OCI-LY1 (cell line): Measurements from ENCODE around the gene NKX2-1.

Experiments used
- H2AFZ ChIP-seq: fragments of 200-600 bp; sonication (generic), shearing (Covaris generic); 2 replicates; pipeline ENCODE4 v1.6.0; 2014; ENCODE audit warnings: antibody characterized with exemption, mild to moderate bottlenecking, low read length
- H3F3A ChIP-seq: fragments of 200-600 bp; sonication (generic), shearing (Covaris generic); 2 replicates; pipeline ENCODE4 v1.6.0; 2014; ENCODE audit warnings: mild to moderate bottlenecking, antibody characterized with exemption, low read length, moderate library complexity; ENCODE audit not compliant: insufficient read depth
- H3K27ac ChIP-seq: fragments of 200-600 bp; sonication (generic); 2 replicates; pipeline ENCODE4 v1.5.1; 2014; ENCODE audit warnings: low read length, mixed run types, mild to moderate bottlenecking, low read depth; ENCODE audit not compliant: poor library complexity, severe bottlenecking
- H3K27me3 ChIP-seq: fragments of 200-600 bp; sonication (generic); 2 replicates; pipeline ENCODE4 v1.6.0; 2014; ENCODE audit warnings: antibody characterized with exemption, mild to moderate bottlenecking, low read length, moderate library complexity; ENCODE audit not compliant: insufficient read depth
- H3K36me3 ChIP-seq: fragments of 200-600 bp; sonication (generic); 2 replicates; pipeline ENCODE4 v1.6.1; 2014; ENCODE audit warnings: mild to moderate bottlenecking, antibody characterized with exemption, low read length, moderate library complexity, mixed read lengths; ENCODE audit not compliant: insufficient read depth
- H3K4me1 ChIP-seq: fragments of 200-600 bp; sonication (generic); 2 replicates; pipeline ENCODE4 v1.5.1; 2014; ENCODE audit warnings: mild to moderate bottlenecking, low read length, moderate library complexity; ENCODE audit not compliant: insufficient read depth, severe bottlenecking
- H3K4me2 ChIP-seq: fragments of 200-600 bp; sonication (generic), shearing (Covaris generic); 2 replicates; pipeline ENCODE4 v1.6.1; 2014; ENCODE audit warnings: low read length
- H3K4me3 ChIP-seq: fragments of 200-600 bp; sonication (generic); 2 replicates; pipeline ENCODE4 v1.5.1; 2014; ENCODE audit warnings: low read length, low read depth, mild to moderate bottlenecking, mixed read lengths; ENCODE audit not compliant: poor library complexity, severe bottlenecking
- H3K79me2 ChIP-seq: fragments of 200-600 bp; shearing (Covaris generic); 2 replicates; pipeline ENCODE4 v1.6.1; 2016; ENCODE audit warnings: mixed run types, low read length, mixed read lengths; ENCODE audit not compliant: insufficient read depth
- H3K9ac ChIP-seq: fragments of 200-600 bp; sonication (generic), shearing (Covaris generic); 2 replicates; pipeline ENCODE4 v1.6.1; 2014; ENCODE audit warnings: mild to moderate bottlenecking, low read length, mixed read lengths
- H3K9me2 ChIP-seq: fragments of 200-600 bp; sonication (generic), shearing (Covaris generic); 2 replicates; pipeline ENCODE4 v1.6.1; 2014; ENCODE audit warnings: low read depth, mild to moderate bottlenecking, low read length, mixed read lengths
- H3K9me3 ChIP-seq: fragments of 200-600 bp; shearing (Covaris generic); 2 replicates; pipeline ENCODE4 v1.6.1; 2014; ENCODE audit warnings: low read length, mixed read lengths
- H4K20me1 ChIP-seq: fragments of 200-600 bp; sonication (generic), shearing (Covaris generic); 2 replicates; pipeline ENCODE4 v1.6.0; 2016; ENCODE audit warnings: mild to moderate bottlenecking, low read length; ENCODE audit not compliant: insufficient read depth
- CTCF ChIP-seq: fragments of 200-600 bp; sonication (generic), shearing (Covaris generic); IDR thresholded peaks from 2 replicates; pipeline ENCODE4 v1.5.1; 2017; ENCODE audit warnings: mild to moderate bottlenecking, antibody characterized with exemption, low read length, moderate library complexity, mixed read lengths
- EZH2 ChIP-seq: fragments of 200-600 bp; sonication (generic), shearing (Covaris generic); IDR thresholded peaks from 2 replicates; pipeline ENCODE4 v1.8.0; 2017; ENCODE audit warnings: borderline replicate concordance, mixed run types, mild to moderate bottlenecking, antibody characterized with exemption, low read length, moderate library complexity, mixed read lengths

Gene NKX2-1

GRCh38 chr14:36529062-36529461, 9.0 kb upstream of the NKX2-1 start:
- H3K4me2 ChIP-seq, result no peak overlapping the region
- H3K27me3 ChIP-seq, result no peaks in the 10 kb centered on the region
- no peak overlapping the region for H2AFZ ChIP-seq
- TF ChIP-seq CTCF (no peak), EZH2 (no peak)
- H3K36me3 ChIP-seq, result no peaks in the 10 kb centered on the region
- no peaks in the 10 kb centered on the region for H4K20me1 ChIP-seq
- H3K9me3 ChIP-seq, result no peaks in the 10 kb centered on the region
- no peaks in the 10 kb centered on the region for H3F3A ChIP-seq
- no peak overlapping the region for H3K4me3 ChIP-seq
- H3K4me1 ChIP-seq, result no peaks in the 10 kb centered on the region
- no peaks in the 10 kb centered on the region for H3K9me2 ChIP-seq
- H3K9ac ChIP-seq, result no peak overlapping the region
- no peaks in the 10 kb centered on the region for H3K79me2 ChIP-seq
- no peak overlapping the region for H3K27ac ChIP-seq

- no peaks in the 10 kb centered on the region for H3F3A ChIP-seq
- no peak overlapping the region for H2AFZ ChIP-seq
- H4K20me1 ChIP-seq, result no peaks in the 10 kb centered on the region
- H3K27me3 ChIP-seq, result no peaks in the 10 kb centered on the region
- H3K9ac ChIP-seq, result no peak overlapping the region
- no peak overlapping the region for H3K4me3 ChIP-seq
- H3K4me2 ChIP-seq, result no peak overlapping the region
- H3K79me2 ChIP-seq, result no peaks in the 10 kb centered on the region
- no peaks in the 10 kb centered on the region for H3K9me2 ChIP-seq
- no peak overlapping the region for H3K27ac ChIP-seq
- H3K9me3 ChIP-seq, result no peaks in the 10 kb centered on the region
- H3K36me3 ChIP-seq, result no peaks in the 10 kb centered on the region
- no peaks in the 10 kb centered on the region for H3K4me1 ChIP-seq
- TF ChIP-seq CTCF, result no peak
- no peak for TF ChIP-seq EZH2
Observed at GRCh38 chr14:36525746-36526099, 5.7 kb upstream of the NKX2-1 start.

DNA sequence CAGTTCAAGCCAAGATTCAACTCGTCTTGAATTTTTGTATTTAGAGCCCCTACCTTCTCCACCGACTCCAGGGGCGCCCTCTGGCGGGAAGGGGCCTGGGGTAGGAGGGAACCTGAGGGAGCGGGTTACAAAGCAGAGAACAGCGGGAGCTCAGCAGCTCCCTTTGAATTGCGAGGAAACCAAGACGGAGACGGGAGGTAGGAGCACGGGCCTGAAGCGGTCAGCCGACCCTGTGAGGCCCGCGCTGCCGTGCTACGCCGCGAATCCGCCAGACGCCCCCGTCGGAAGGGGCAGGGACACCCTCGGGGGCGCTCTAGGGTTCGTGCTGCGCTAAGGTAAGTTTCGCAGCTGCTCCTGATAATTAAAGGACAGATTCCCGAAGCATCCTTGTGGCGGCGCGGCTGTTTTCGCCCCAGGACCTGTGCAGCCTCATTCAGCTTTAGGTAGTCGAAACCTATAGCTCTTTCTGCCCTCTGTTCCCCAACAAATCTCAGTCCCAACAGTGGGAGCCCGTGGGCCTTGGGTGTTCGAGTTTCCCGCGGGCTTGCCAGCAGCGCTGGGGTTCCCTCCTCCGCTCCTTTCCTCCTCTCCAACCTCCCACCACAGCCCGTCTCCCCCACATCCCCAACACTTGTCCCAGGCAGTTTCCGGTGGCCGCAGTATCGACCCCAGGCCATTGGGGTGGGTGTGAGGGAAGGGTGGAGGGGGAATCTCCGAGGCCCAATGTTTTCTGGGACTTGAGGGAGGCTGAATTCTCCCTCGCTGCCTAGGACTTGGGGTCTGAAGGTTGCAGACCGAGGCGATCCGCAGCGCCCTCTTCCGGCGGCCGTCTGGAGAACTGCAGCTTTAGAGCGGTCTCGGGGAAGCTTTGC, 5.1 kb upstream of the NKX2-1 start:
- H3K9ac ChIP-seq, result no peak overlapping the region
- no peaks in the 10 kb centered on the region for H3K9me3 ChIP-seq
- no peaks in the 10 kb centered on the region for H3K9me2 ChIP-seq
- no peaks in the 10 kb centered on the region for H3K36me3 ChIP-seq
- no peaks in the 10 kb centered on the region for H3K27me3 ChIP-seq
- no peak overlapping the region for H3K27ac ChIP-seq
- no peak overlapping the region for H3K4me2 ChIP-seq
- TF ChIP-seq EZH2 (no peak), CTCF (no peak)
- no peak overlapping the region for H3K4me3 ChIP-seq
- no peaks in the 10 kb centered on the region for H3K79me2 ChIP-seq
- no peak overlapping the region for H2AFZ ChIP-seq
- no peaks in the 10 kb centered on the region for H3K4me1 ChIP-seq
- H4K20me1 ChIP-seq, result no peaks in the 10 kb centered on the region
- no peaks in the 10 kb centered on the region for H3F3A ChIP-seq
